GM21360 (cell line): ENCODE measurements around the gene S100P.
A peak's percentile ranks its signal among the peaks of the same experiment; 100 is the strongest.

Experiments used
- ATAC-seq: cut with Tn5 transposase; IDR thresholded peaks from one replicate; pipeline ENCODE4 v1.9.1; 2021; ENCODE audit warnings: mild to moderate bottlenecking, moderate library complexity; ENCODE audit not compliant: unreplicated experiment

The S100P gene

GRCh38 chr4:6695660-6696610 is 2.3 kb downstream of the S100P start:
- ATAC-seq: no peak

GRCh38 chr4:6696611-6697010 is 2.9 kb downstream of the S100P start:
- no peak for ATAC-seq

- ATAC-seq: no peak
Measured at GRCh38 chr4:6697131-6697530, 3.5 kb downstream of the S100P start.

GRCh38 chr4:6699388-6699787 is 5.7 kb downstream of the S100P start:
- ATAC-seq: no peak

- no peak for ATAC-seq
Measured at GRCh38 chr4:6699903-6700302, 6.2 kb downstream of the S100P start.

GRCh38 chr4:6701371-6701770 is 7.7 kb downstream of the S100P start:
- no peak for ATAC-seq

- ATAC-seq: no peak
Measured at GRCh38 chr4:6702761-6703160, 9.1 kb downstream of the S100P start.

GRCh38 chr4:6703786-6704185 is 10.1 kb downstream of the S100P start:
- no peak for ATAC-seq

- ATAC-seq: no peak
Measured at GRCh38 chr4:6705646-6706045, 12.0 kb downstream of the S100P start.

- no peak for ATAC-seq
Measured at GRCh38 chr4:6706173-6706572, 12.5 kb downstream of the S100P start.

- ATAC-seq: peak; percentile 58
Measured at GRCh38 chr4:6709230-6710114, 15.8 kb downstream of the S100P start, which contains the start of gene MRFAP1L1. TSS of gene MRFAP1L1 (minus strand) at chr4:6709865. CDS start at chr4:6709629, 236 bp downstream.

- no peak for ATAC-seq
Measured at GRCh38 chr4:6710282-6710681, 16.6 kb downstream of the S100P start.

GRCh38 chr4:6710996-6711395 is 17.3 kb downstream of the S100P start:
- no peak for ATAC-seq

GRCh38 chr4:6714954-6715353 is 21.3 kb downstream of the S100P start:
- ATAC-seq: no peak

GRCh38 chr4:6715704-6716017 is 22.0 kb downstream of the S100P start:
- peak; percentile 2 for ATAC-seq

GRCh38 chr4:6716018-6716911 is 22.6 kb downstream of the S100P start, which contains the start of gene BLOC1S4:
TSS of gene BLOC1S4 (plus strand) at chr4:6716174. CDS start at chr4:6716210, 36 bp downstream.
- ATAC-seq: peak; percentile 77

GRCh38 chr4:6716958-6717655 is 23.4 kb downstream of the S100P start:
- ATAC-seq: no peak

- no peak for ATAC-seq
Measured at GRCh38 chr4:6718932-6719610, 25.4 kb downstream of the S100P start.

GRCh38 chr4:6719611-6720179 is 26.0 kb downstream of the S100P start:
- ATAC-seq: no peak
